Activated CD4-positive, alpha-beta T cell treated with anti-CD3 and anti-CD28 coated beads for 24 hours (primary cell): ENCODE results near the gene LENEP.

Experiments
- DNase-seq, 2 donors: peaks; one replicate each; pipeline ENCODE4 v3.0.0-alpha.2; 2020; ENCODE audit warnings: low read depth in 2 of 2

The LENEP gene

GRCh38 chr1:155026588-155026987 is 33.2 kb downstream of the LENEP start:
- DNase-seq: no peak

- DNase-seq: no peak
Observed at GRCh38 chr1:155029513-155030242, 36.3 kb downstream of the LENEP start.

GRCh38 chr1:155030243-155030795 is 36.9 kb downstream of the LENEP start:
- no peak for DNase-seq

GRCh38 chr1:155030899-155031298 is 37.5 kb downstream of the LENEP start:
- DNase-seq: no peak

DNA sequence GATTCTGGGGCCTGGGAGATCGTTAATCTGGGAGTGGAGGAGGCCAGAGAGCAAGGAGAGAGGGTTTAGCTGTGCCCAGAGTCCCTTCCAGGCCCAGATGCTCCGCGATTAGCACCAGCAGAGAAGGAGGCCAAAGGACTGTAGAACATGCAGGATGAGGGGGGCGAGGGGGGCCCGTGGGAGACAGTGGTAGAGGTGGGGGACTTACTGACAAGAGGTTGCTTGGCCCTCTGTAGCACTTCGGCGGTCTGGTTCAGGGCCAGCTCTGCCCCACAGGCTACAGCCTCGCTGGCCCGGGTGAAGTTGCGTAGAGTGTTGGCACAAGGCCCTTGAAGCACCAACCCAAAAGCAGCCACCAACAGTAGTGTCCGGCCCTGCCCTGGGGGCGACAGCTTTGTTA is 39.5 kb downstream of the LENEP start:
- DNase-seq: no peak

- DNase-seq: no peak
Observed at GRCh38 chr1:155033524-155033923, 40.1 kb downstream of the LENEP start, which contains the start of the genes DCST1 and DCST2. TSS of gene DCST1 (plus strand) at chr1:155033824. CDS start at chr1:155034037, 213 bp downstream. TSS of gene DCST2 (minus strand) at chr1:155033781. CDS start at chr1:155033701, 80 bp downstream.

DNA sequence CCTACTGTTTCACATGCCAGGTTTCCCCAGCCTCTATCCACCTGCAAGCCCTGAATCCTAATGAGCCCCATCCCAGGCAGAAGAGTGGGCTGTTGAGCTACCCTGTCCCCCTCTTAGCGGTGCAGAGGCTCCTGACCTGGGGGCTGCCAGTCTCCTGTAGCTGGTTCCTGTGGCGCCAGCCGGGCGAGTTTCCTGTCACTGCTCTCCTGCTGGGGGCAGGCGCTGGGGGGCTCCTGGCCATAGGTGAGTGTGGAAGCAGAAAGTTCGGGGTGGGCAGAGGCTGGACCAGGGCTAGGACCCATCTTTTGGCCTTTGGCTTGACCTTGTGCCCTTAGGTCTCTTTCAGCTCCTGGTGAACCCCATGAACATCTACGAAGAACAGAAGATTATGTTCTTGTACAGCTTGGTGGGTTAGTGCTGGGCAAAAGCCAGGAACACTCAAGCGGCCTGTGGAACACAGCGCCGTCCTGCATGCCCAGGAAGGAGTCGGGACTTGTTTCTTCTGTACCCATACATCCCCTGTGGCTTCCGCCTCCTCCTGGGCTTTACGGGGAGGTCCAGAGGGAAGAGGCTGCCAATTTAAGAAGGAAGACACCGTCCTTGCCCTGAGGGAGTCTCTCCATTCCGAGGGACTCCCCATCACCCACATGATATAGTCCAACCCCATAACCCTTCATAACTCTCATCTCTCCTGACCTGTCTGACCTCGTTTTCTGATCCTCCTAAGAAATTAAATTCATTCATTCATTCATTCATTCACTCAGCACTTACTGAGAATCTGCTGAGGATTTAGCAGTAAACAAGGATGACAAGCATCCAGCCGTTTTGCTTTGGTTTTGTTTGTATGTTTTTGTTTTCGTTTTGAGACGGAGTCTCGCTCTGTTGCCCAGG is 41.2 kb downstream of the LENEP start:
- DNase-seq: no peak

GRCh38 chr1:155035936-155036335 is 42.5 kb downstream of the LENEP start:
- no peak for DNase-seq

DNA sequence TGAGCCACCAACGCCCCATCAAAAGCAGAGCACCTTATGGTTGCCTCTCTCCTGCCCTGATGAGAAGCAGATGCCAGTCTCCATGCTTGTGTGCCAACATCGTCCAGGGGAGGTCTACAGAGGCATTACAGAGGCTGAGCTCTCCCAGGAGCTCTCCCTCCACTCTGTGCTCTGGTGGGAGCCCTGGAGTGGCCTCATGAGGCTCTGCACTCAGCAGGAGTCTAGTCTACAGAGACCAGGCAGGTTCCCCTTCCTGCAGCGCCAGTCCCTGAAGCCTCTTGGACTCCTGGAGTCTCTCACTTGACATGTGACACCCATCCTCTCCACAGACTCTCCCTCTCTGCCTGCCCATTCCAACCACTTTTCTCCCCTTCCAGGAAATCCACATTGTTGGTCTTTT is 43.7 kb downstream of the LENEP start:
- no peak for DNase-seq

DNA sequence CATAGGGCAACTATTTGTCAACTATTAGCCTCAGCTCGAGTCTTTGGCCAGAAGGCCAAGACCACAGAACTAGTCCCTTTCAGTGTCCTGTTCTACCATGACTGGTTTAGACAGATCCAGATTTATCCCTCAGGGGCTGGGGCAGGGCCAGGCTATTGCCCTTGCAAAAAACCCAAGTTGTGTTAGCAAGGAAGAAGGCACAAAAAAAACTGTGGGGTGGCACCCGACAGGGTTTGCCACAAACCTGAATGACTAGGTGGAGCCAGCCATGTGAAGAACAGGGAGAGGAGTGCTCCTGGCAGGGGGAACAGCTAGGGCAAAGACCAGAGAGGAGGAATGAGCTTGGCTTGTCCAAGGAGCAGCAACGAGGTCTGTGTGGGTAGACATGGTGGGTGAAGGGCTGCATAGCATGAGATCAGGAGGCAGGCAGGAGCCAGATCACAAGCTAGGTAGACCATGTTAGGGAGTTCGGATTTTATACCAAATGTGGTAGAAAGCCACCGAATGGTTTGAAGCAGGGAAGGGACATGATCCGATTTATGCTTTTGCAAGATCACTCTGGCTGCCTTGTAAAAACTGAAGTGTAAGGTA is 44.6 kb downstream of the LENEP start:
- no peak for DNase-seq

DNA sequence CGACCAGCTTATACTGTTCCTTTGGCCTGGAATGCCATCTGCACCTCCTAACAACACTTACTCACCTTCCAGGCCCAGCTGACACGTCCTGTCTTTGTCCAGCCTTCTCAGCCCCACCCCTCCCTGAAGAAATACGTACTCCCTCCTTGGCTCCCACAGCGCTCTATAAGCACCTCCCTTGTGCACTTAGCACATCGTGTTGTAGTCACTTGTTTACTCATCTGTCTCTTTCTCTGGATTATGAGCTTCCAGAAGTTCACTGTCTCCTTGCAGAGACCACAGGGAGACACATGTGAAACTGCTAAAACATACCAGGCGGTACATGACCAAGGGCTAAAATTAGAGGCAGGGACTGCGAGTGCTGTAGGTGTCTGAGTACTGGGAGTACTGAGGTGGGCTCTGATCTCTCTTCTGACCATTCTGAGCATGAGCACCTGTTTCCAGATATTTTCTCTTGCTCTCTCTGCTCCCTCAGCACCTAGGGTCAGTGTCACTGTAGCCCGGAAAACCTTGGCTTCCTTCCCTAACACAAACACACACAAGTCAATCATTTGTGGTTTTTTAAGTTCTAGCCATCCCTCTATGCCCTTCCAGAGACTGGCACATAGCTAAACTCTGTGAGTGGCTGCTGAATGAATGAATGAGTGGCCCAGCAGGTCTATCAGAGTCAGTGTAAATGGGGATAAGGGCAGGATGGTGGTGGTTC is 45.4 kb downstream of the LENEP start:
- DNase-seq: no peak

GRCh38 chr1:155039308-155039669 is 45.9 kb downstream of the LENEP start:
- no peak for DNase-seq

DNA sequence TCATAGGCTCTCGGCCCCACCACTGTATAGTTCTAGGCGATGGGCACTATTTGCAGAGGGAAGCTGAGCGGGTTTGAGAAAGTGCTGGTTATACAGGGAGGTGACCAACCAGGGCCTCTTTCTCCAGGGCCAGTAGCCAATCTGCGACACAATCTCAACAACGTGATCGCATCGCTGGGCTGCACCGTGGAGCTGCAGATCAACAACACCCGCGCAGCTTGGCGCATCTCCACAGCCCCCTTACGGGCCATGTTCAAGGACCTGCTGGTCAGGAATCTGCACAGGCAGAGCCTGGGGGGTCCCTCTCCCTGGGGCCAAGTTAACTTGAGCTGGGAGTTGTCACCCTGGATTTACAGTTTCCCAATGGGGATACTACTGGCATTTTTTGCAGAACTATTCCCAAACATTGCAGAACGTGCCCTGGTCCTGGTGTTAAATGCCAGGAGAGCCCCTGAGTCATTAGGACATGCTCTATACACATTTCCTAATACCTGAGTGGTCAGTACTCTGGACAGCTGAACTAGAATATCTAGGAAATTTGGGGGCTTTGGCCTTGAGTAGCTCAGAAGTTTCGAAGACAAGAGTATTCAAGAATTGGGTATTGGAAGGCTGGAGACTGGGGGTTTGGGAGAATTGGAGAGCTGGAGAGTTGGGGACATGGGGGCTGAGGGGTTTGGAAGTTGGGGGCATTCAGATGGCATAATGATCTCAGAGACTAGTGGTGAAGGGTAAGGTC is 47.1 kb downstream of the LENEP start:
- DNase-seq: no peak

DNA sequence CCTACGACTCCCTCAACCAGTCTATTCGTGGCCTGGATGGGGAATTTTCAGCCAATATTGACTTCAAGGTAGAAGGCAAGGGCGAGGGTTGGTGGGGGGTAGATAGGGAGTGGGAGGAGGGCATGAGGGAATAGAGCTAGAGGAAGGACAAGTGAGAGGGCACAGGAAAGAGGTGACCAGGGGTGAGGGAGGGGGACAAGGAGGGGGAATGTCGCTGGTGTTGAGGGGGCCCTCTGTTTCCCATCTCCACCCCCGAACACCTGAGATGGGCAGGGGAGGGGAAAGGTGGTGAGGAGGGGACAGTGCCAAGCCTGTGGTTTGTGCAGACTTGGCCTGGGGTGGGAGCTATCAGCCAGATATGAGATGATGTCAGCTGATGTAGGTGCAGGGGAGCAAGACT is 49.4 kb downstream of the LENEP start:
- no peak for DNase-seq

DNA sequence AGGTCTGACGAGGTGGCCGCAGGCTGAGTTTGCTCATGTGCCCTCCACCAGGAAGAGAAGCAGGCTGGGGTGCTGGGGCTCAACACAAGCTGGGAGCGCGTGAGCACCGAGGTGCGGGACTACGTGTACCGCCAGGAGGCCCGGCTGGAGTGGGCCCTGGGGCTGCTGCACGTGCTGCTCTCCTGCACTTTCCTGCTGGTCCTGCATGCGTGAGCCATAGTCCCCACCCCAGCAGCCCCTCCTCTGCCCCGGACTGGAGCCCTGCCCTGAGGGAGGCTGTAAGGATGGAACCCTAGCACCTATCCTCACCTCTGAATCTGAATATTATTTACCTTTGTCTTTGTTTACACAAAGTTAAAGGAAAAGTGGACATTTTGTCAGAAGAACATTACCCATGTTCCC is 49.9 kb downstream of the LENEP start:
- no peak for DNase-seq

GRCh38 chr1:155043793-155044192 is 50.4 kb downstream of the LENEP start:
- DNase-seq: no peak
